Measurements from ENCODE around the gene RAB22A.

Gene RAB22A

GRCh38 chr20:58416057-58416456 is 106.5 kb downstream of the RAB22A start:
- Histone ChIP-seq H2AFZ (ENCODE audit: low read depth, low read length) (no peak overlapping the region), H3K4me3 (ENCODE audit: low read depth in 1 of 2, low read length in 2 of 2) (no peak overlapping the region), H3K27me3 (ENCODE audit: insufficient read depth, low read length, poor library complexity) (no peaks in the 10 kb centered on the region), H3K4me1 (ENCODE audit: insufficient read depth, low read length) (no peaks in the 10 kb centered on the region), H3K27ac (ENCODE audit: low read length) (no peak overlapping the region), H4K20me1 (ENCODE audit: insufficient read depth, low read length) (peaks cover 46% of the 10 kb centered on the region), H3K9me3 (ENCODE audit: insufficient read depth, low read length, severe bottlenecking) (peaks cover 6% of the 10 kb centered on the region), H3K79me2 (ENCODE audit: insufficient read depth, low read length) (peaks cover 80% of the 10 kb centered on the region), H3K4me2 (ENCODE audit: insufficient read depth, low read length) (no peak overlapping the region), H3K36me3 (ENCODE audit: insufficient read depth, low read length) (peaks cover 48% of the 10 kb centered on the region), H3K9ac (ENCODE audit: low read depth, low read length) (no peak overlapping the region)
- DNase-seq, result no peak
- no peak for ATAC-seq (ENCODE audit: insufficient read depth, low read depth)
- TF ChIP-seq EZH2 (IDR thresholded peaks at IDR 0.05; ENCODE audit: borderline replicate concordance, low read depth, low read length, severe bottlenecking) (no peak), CTCF (IDR thresholded peaks at IDR 0.05; ENCODE audit: borderline replicate concordance, extremely low read depth, low read length, poor library complexity, severe bottlenecking) (no peak)

- Histone ChIP-seq H3K4me1 (ENCODE audit: insufficient read depth, low read length) (no peaks in the 10 kb centered on the region), H3K27ac (ENCODE audit: low read length) (no peak overlapping the region), H2AFZ (ENCODE audit: low read depth, low read length) (no peak overlapping the region), H3K79me2 (ENCODE audit: insufficient read depth, low read length) (peaks cover 80% of the 10 kb centered on the region), H3K9ac (ENCODE audit: low read depth, low read length) (no peak overlapping the region), H3K4me3 (ENCODE audit: low read depth in 1 of 2, low read length in 2 of 2) (no peak overlapping the region), H3K9me3 (ENCODE audit: insufficient read depth, low read length, severe bottlenecking) (peaks cover 6% of the 10 kb centered on the region), H3K4me2 (ENCODE audit: insufficient read depth, low read length) (no peak overlapping the region), H3K36me3 (ENCODE audit: insufficient read depth, low read length) (peaks cover 55% of the 10 kb centered on the region), H3K27me3 (ENCODE audit: insufficient read depth, low read length, poor library complexity) (no peaks in the 10 kb centered on the region), H4K20me1 (ENCODE audit: insufficient read depth, low read length) (peaks cover 50% of the 10 kb centered on the region)
- no peak for DNase-seq
- TF ChIP-seq EZH2 (IDR thresholded peaks at IDR 0.05; ENCODE audit: borderline replicate concordance, low read depth, low read length, severe bottlenecking), result no peak
- TF ChIP-seq CTCF (IDR thresholded peaks at IDR 0.05; ENCODE audit: borderline replicate concordance, extremely low read depth, low read length, poor library complexity, severe bottlenecking), result no peak
- ATAC-seq (ENCODE audit: insufficient read depth, low read depth), result no peak
These were observed 107.3 kb downstream of the RAB22A start for GRCh38 chr20:58416835-58417234.

Data from DND-41 (cell line).